ENCODE data around the gene SYT9.

SYT9 gene

GRCh38 chr11:7486098-7486780 lies 234.5 kb downstream of the SYT9 start:
- ATAC-seq (replicated peaks) (no peak), DNase-seq (no peak)
- no peaks in the 10 kb centered on the region for H3K36me3 Mint-ChIP-seq (ENCODE audit: insufficient read depth)
- H3K4me1 Mint-ChIP-seq (ENCODE audit: low read depth in 2 of 2) = no peaks in the 10 kb centered on the region
- no peak overlapping the region for H3K27ac Mint-ChIP-seq
- no peaks in the 10 kb centered on the region for H3K9me3 Mint-ChIP-seq
- H3K27me3 Mint-ChIP-seq = peaks cover 14 to 23% of the 10 kb centered on the region in 2 donors
- H3K4me3 Mint-ChIP-seq = no peak overlapping the region

GRCh38 chr11:7486781-7487140 lies 235.1 kb downstream of the SYT9 start:
- Mint-ChIP-seq H3K4me1 (ENCODE audit: low read depth in 2 of 2) (no peaks in the 10 kb centered on the region), H3K27me3 (peaks cover 14 to 23% of the 10 kb centered on the region in 2 donors), H3K27ac (no peak overlapping the region), H3K36me3 (ENCODE audit: insufficient read depth) (no peaks in the 10 kb centered on the region), H3K4me3 (no peak overlapping the region), H3K9me3 (no peaks in the 10 kb centered on the region)
- ATAC-seq (replicated peaks) (no peak), DNase-seq (no peak)

- H3K4me1 Mint-ChIP-seq (ENCODE audit: low read depth in 2 of 2) = no peaks in the 10 kb centered on the region
- no peaks in the 10 kb centered on the region for H3K9me3 Mint-ChIP-seq
- no peak overlapping the region for H3K27ac Mint-ChIP-seq
- DNase-seq = no peak
- H3K4me3 Mint-ChIP-seq = no peak overlapping the region
- no peak for ATAC-seq (replicated peaks)
- no peaks in the 10 kb centered on the region for H3K36me3 Mint-ChIP-seq (ENCODE audit: insufficient read depth)
- H3K27me3 Mint-ChIP-seq = peaks cover 14 to 23% of the 10 kb centered on the region in 2 donors
Observed at GRCh38 chr11:7487360-7487759, 235.7 kb downstream of the SYT9 start.

GRCh38 chr11:7488681-7489080 lies 237.0 kb downstream of the SYT9 start:
- H3K4me3 Mint-ChIP-seq = no peak overlapping the region
- no peak overlapping the region for H3K27ac Mint-ChIP-seq
- ATAC-seq (replicated peaks) (no peak), DNase-seq (no peak)
- no peaks in the 10 kb centered on the region for H3K9me3 Mint-ChIP-seq
- H3K27me3 Mint-ChIP-seq = peaks cover 15 to 27% of the 10 kb centered on the region in 2 donors
- no peaks in the 10 kb centered on the region for H3K4me1 Mint-ChIP-seq (ENCODE audit: low read depth in 2 of 2)
- no peaks in the 10 kb centered on the region for H3K36me3 Mint-ChIP-seq (ENCODE audit: insufficient read depth)

- Mint-ChIP-seq H3K4me1 (ENCODE audit: low read depth in 2 of 2) (no peaks in the 10 kb centered on the region), H3K27ac (no peak overlapping the region), H3K36me3 (ENCODE audit: insufficient read depth) (no peaks in the 10 kb centered on the region), H3K4me3 (no peak overlapping the region), H3K9me3 (no peaks in the 10 kb centered on the region), H3K27me3 (peaks cover 18 to 34% of the 10 kb centered on the region in 2 donors)
- DNase-seq = no peak
- no peak for ATAC-seq (replicated peaks)
Observed at GRCh38 chr11:7489376-7489775, 237.7 kb downstream of the SYT9 start.

GRCh38 chr11:7490054-7490453 lies 238.3 kb downstream of the SYT9 start:
- Mint-ChIP-seq H3K4me3 (no peak overlapping the region), H3K27ac (no peak overlapping the region), H3K9me3 (no peaks in the 10 kb centered on the region), H3K27me3 (peaks cover 16 to 39% of the 10 kb centered on the region in 2 donors), H3K4me1 (ENCODE audit: low read depth in 2 of 2) (no peaks in the 10 kb centered on the region), H3K36me3 (ENCODE audit: insufficient read depth) (no peaks in the 10 kb centered on the region)
- DNase-seq (no peak), ATAC-seq (replicated peaks) (no peak)

- ATAC-seq (replicated peaks) (no peak), DNase-seq (no peak)
- Mint-ChIP-seq H3K4me3 (no peak overlapping the region), H3K9me3 (no peaks in the 10 kb centered on the region), H3K4me1 (ENCODE audit: low read depth in 2 of 2) (no peaks in the 10 kb centered on the region), H3K36me3 (ENCODE audit: insufficient read depth) (no peaks in the 10 kb centered on the region), H3K27me3 (peaks cover 16 to 44% of the 10 kb centered on the region in 2 donors), H3K27ac (no peak overlapping the region)
Observed at GRCh38 chr11:7490535-7490934, 238.8 kb downstream of the SYT9 start.

GRCh38 chr11:7492253-7492652 lies 240.5 kb downstream of the SYT9 start:
- Mint-ChIP-seq H3K27me3 (peaks cover 16 to 51% of the 10 kb centered on the region in 2 donors), H3K4me1 (ENCODE audit: low read depth in 2 of 2) (no peaks in the 10 kb centered on the region), H3K27ac (no peak overlapping the region), H3K4me3 (no peak overlapping the region), H3K36me3 (ENCODE audit: insufficient read depth) (no peaks in the 10 kb centered on the region), H3K9me3 (no peaks in the 10 kb centered on the region)
- DNase-seq (no peak), ATAC-seq (replicated peaks) (no peak)

GRCh38 chr11:7493670-7494069 lies 242.0 kb downstream of the SYT9 start:
- H3K27ac Mint-ChIP-seq = no peak overlapping the region
- H3K4me3 Mint-ChIP-seq = no peak overlapping the region
- H3K27me3 Mint-ChIP-seq = peaks cover 16 to 51% of the 10 kb centered on the region in 2 donors
- ATAC-seq (replicated peaks) = no peak
- DNase-seq = no peak
- H3K9me3 Mint-ChIP-seq = no peaks in the 10 kb centered on the region
- H3K36me3 Mint-ChIP-seq (ENCODE audit: insufficient read depth) = no peaks in the 10 kb centered on the region
- no peaks in the 10 kb centered on the region for H3K4me1 Mint-ChIP-seq (ENCODE audit: low read depth in 2 of 2)

- H3K4me3 Mint-ChIP-seq = no peak overlapping the region
- H3K27ac Mint-ChIP-seq = no peak overlapping the region
- no peaks in the 10 kb centered on the region for H3K36me3 Mint-ChIP-seq (ENCODE audit: insufficient read depth)
- DNase-seq (no peak), ATAC-seq (replicated peaks) (no peak)
- no peaks in the 10 kb centered on the region for H3K9me3 Mint-ChIP-seq
- H3K27me3 Mint-ChIP-seq = peaks cover 13 to 47% of the 10 kb centered on the region in 2 donors
- no peaks in the 10 kb centered on the region for H3K4me1 Mint-ChIP-seq (ENCODE audit: low read depth in 2 of 2)
Observed at GRCh38 chr11:7494086-7494745, 242.5 kb downstream of the SYT9 start.

- no peak overlapping the region for H3K27ac Mint-ChIP-seq
- DNase-seq (peak in 1 of 3 experiments; percentile 1), ATAC-seq (replicated peaks) (peak; percentile 51)
- no peaks in the 10 kb centered on the region for H3K9me3 Mint-ChIP-seq
- no peaks in the 10 kb centered on the region for H3K4me1 Mint-ChIP-seq (ENCODE audit: low read depth in 2 of 2)
- H3K36me3 Mint-ChIP-seq (ENCODE audit: insufficient read depth) = no peaks in the 10 kb centered on the region
- no peak overlapping the region for H3K4me3 Mint-ChIP-seq
- H3K27me3 Mint-ChIP-seq = peaks cover 9 to 29% of the 10 kb centered on the region in 2 donors
Observed at GRCh38 chr11:7495882-7496551, 244.3 kb downstream of the SYT9 start.

GRCh38 chr11:7498193-7498592 lies 246.5 kb downstream of the SYT9 start:
- no peak for ATAC-seq (replicated peaks)
- Mint-ChIP-seq H3K27me3 (peaks cover 9 to 27% of the 10 kb centered on the region in 2 donors), H3K36me3 (ENCODE audit: insufficient read depth) (no peaks in the 10 kb centered on the region), H3K4me3 (no peak overlapping the region), H3K27ac (no peak overlapping the region), H3K9me3 (no peaks in the 10 kb centered on the region), H3K4me1 (ENCODE audit: low read depth in 2 of 2) (no peaks in the 10 kb centered on the region)
- DNase-seq = no peak

GRCh38 chr11:7499081-7499480 lies 247.4 kb downstream of the SYT9 start:
- Mint-ChIP-seq H3K9me3 (no peaks in the 10 kb centered on the region), H3K4me3 (no peak overlapping the region), H3K27ac (no peak overlapping the region), H3K4me1 (ENCODE audit: low read depth in 2 of 2) (no peaks in the 10 kb centered on the region), H3K27me3 (peaks cover 3 to 20% of the 10 kb centered on the region in 2 donors), H3K36me3 (ENCODE audit: insufficient read depth) (no peaks in the 10 kb centered on the region)
- no peak for ATAC-seq (replicated peaks)
- DNase-seq = no peak

- no peak for ATAC-seq (replicated peaks)
- Mint-ChIP-seq H3K9me3 (no peaks in the 10 kb centered on the region), H3K4me3 (no peak overlapping the region), H3K27me3 (peaks cover 0 to 10% of the 10 kb centered on the region in 2 donors), H3K4me1 (ENCODE audit: low read depth in 2 of 2) (no peaks in the 10 kb centered on the region), H3K36me3 (ENCODE audit: insufficient read depth) (no peaks in the 10 kb centered on the region), H3K27ac (no peak overlapping the region)
- DNase-seq = no peak
Observed at GRCh38 chr11:7500251-7500650, 248.5 kb downstream of the SYT9 start.

All from effector memory CD8-positive, alpha-beta T cell (primary cell).